HCT116 (cell line): ENCODE results near the gene KRTAP12-1. TPM values are rescaled to one million over a fixed set of nuclear protein-coding genes. Genes with fewer than 3 reads are reported as not detected.

Experiments used
- ATAC-seq: fragments of 200-7000 bp; cut with Tn5 transposase; 2 replicates; pipeline ENCODE4 v1.9.1; 2020; ENCODE audit warnings: mild to moderate bottlenecking, moderate library complexity
- BruUV-seq: library from RNA; stranded (reverse); fragments of 400-500 nt; replicated peaks from 2 replicates; lab custom pipeline; 2021; lab: Mats Ljungman, UMichigan
- CTCF ChIA-PET: fragments of 300-600 bp; sonication (Branson Sonifier 250); formaldehyde crosslinking; loops from one replicate; lab custom pipeline; 2021; ENCODE audit warnings: antibody characterized with exemption; lab: Charles Lee
- POLR2A ChIA-PET: fragments of 300-600, 350-600 bp; sonication (Branson Sonifier 250); formaldehyde crosslinking; loops from one replicate; lab custom pipeline; 2021; ENCODE audit warnings: antibody characterized with exemption; lab: Charles Lee
- RAD21 ChIA-PET, 2 experiments: fragments of 300-600 bp; sonication (Branson Sonifier 250); formaldehyde crosslinking; loops; one replicate each; lab custom pipeline; 2023; ENCODE audit warnings: low total read pairs in 2 of 2; ENCODE audit not compliant: uncharacterized antibody in 2 of 2, unreplicated experiment in 2 of 2, low non-redundant PET in 1 of 2; lab: Charles Lee
- DNase-seq: peaks from one replicate; pipeline ENCODE4 v3.0.0-alpha.2; 2010; ENCODE audit warnings: low read depth, low spot score
- H2AFZ ChIP-seq: fragments of 200-600 bp; shearing (Covaris generic), sonication (generic); 2 replicates; pipeline ENCODE4 v1.6.1; 2017; ENCODE audit warnings: low read depth, mixed run types, mixed read lengths, antibody characterized with exemption, low read length; ENCODE audit not compliant: poor library complexity, severe bottlenecking
- H3K27ac ChIP-seq: 2 replicates; pipeline ENCODE4 v1.5.1; 2012; ENCODE audit warnings: low read depth, low read length
- H3K27me3 ChIP-seq: fragments of 200-600 bp; sonication (generic); 2 replicates; pipeline ENCODE4 v1.6.1; 2016; ENCODE audit warnings: mixed run types, low read length, mixed read lengths; ENCODE audit not compliant: insufficient read depth
- H3K36me3 ChIP-seq, 2 experiments: fragments of 200-500 bp in 1 of 2; fragments of 200-600 bp in 1 of 2; sonication (Bioruptor generic) in 1 of 2; sonication (generic) in 1 of 2; 2 replicates each; pipeline versions ENCODE4 v1.5.1 to v1.6.1; 2014 to 2016; ENCODE audit warnings: low read length in 2 of 2, inconsistent platforms in 1 of 2, mixed read lengths in 1 of 2, mixed run types in 1 of 2; ENCODE audit not compliant: insufficient read depth in 2 of 2, control insufficient read depth in 1 of 2
- H3K4me1 ChIP-seq, 2 experiments: fragments of 200-600 bp in 1 of 2; sonication (generic) in 1 of 2; 2 replicates each; pipeline versions ENCODE4 v1.5.1 to v1.6.1; 2012 to 2017; ENCODE audit warnings: low read length in 2 of 2, inconsistent platforms in 1 of 2, mild to moderate bottlenecking in 1 of 2, mixed read lengths in 1 of 2, mixed run types in 1 of 2, moderate library complexity in 1 of 2; ENCODE audit not compliant: insufficient read depth in 2 of 2, control insufficient read depth in 1 of 2
- H3K4me2 ChIP-seq: fragments of 200-600 bp; sonication (generic); 2 replicates; pipeline ENCODE4 v1.6.1; 2017; ENCODE audit warnings: mixed run types, low read length, mixed read lengths
- H3K4me3 ChIP-seq, 2 experiments: fragments of 200-600 bp in 1 of 2; sonication (generic) in 1 of 2; replicated peaks in 1 of 2; 2 replicates each; pipeline ENCODE4 v1.5.1; 2011 to 2016; ENCODE audit warnings: low read length in 2 of 2, control low read depth in 1 of 2, low read depth in 1 of 2, mild to moderate bottlenecking in 1 of 2, mixed read lengths in 1 of 2, mixed run types in 1 of 2
- H3K79me2 ChIP-seq: fragments of 200-600 bp; sonication (generic); 2 replicates; pipeline ENCODE4 v1.6.1; 2017; ENCODE audit warnings: mild to moderate bottlenecking, mixed run types, low read length, moderate library complexity, mixed read lengths; ENCODE audit not compliant: insufficient read depth
- H3K9ac ChIP-seq: fragments of 200-600 bp; sonication (generic); 2 replicates; pipeline ENCODE4 v1.6.1; 2016; ENCODE audit warnings: low read length, mixed read lengths
- H3K9me2 ChIP-seq: fragments of 200-600 bp; sonication (generic), shearing (Covaris generic); 2 replicates; pipeline ENCODE4 v1.6.1; 2017; ENCODE audit warnings: mixed run types, mild to moderate bottlenecking, moderate library complexity; ENCODE audit not compliant: insufficient read depth
- H3K9me3 ChIP-seq, 2 experiments: fragments of 200-500 bp in 1 of 2; fragments of 200-600 bp in 1 of 2; sonication (Bioruptor generic) in 1 of 2; sonication (generic) in 1 of 2; 2 replicates each; pipeline ENCODE4 v1.6.1; 2014 to 2017; ENCODE audit warnings: low read length in 2 of 2, mixed read lengths in 2 of 2, inconsistent platforms in 1 of 2, low read depth in 1 of 2, mild to moderate bottlenecking in 1 of 2, mixed run types in 1 of 2, moderate library complexity in 1 of 2; ENCODE audit not compliant: control insufficient read depth in 1 of 2, insufficient read depth in 1 of 2
- H4K20me1 ChIP-seq: fragments of 200-600 bp; sonication (generic), shearing (Covaris generic); 2 replicates; pipeline ENCODE4 v1.6.1; 2017; ENCODE audit warnings: mixed run types, mild to moderate bottlenecking, moderate library complexity; ENCODE audit not compliant: insufficient read depth
- CBX3 ChIP-seq: IDR thresholded peaks from 2 replicates; pipeline ENCODE4 v1.6.1; 2012; ENCODE audit warnings: low read depth
- CEBPB ChIP-seq: IDR thresholded peaks from 2 replicates; pipeline ENCODE4 v1.6.1; 2012; ENCODE audit warnings: low read depth
- EZH2 ChIP-seq: fragments of 200-600 bp; sonication (generic); IDR thresholded peaks from 2 replicates; pipeline ENCODE4 v1.6.1; 2017; ENCODE audit warnings: antibody characterized with exemption, mixed run types
- JUND ChIP-seq: IDR thresholded peaks from 2 replicates; pipeline ENCODE4 v1.6.1; 2012
- RAD21 ChIP-seq: IDR thresholded peaks from 2 replicates; pipeline ENCODE4 v1.6.1; 2012; ENCODE audit warnings: low read depth, mild to moderate bottlenecking
- SRF ChIP-seq: IDR thresholded peaks from 2 replicates; pipeline ENCODE4 v1.6.1; 2012; ENCODE audit warnings: low read depth
- YY1 ChIP-seq: IDR thresholded peaks from 2 replicates; pipeline ENCODE4 v1.6.1; 2011; ENCODE audit warnings: low read length, low read depth, moderate library complexity, mild to moderate bottlenecking; ENCODE audit not compliant: insufficient replicate concordance; ENCODE audit errors: extremely low read depth
- intact Hi-C: fragments of 100-400 bp; cut with micrococcal nuclease; formaldehyde crosslinking; loops from 2 replicates; pipeline ENCODE4 v1.10.0; 2022
- total RNA-seq: library from RNA; stranded (reverse); gene quantifications from one replicate; pipeline ENCODE4 v1.2.1, GENCODE V29; 2021; ENCODE audit not compliant: unreplicated experiment
- TF ChIP-seq, protein P1 (sequence below): IDR thresholded peaks from 2 replicates; pipeline ENCODE4 v1.6.1; 2012
- TF ChIP-seq, protein P2 (sequence below), 3 experiments: fragments of 200-600 bp in 1 of 3; sonication (generic) in 1 of 3; IDR thresholded peaks in 2 of 3; conservative IDR thresholded peaks in 1 of 3; 2 replicates each; pipeline ENCODE4 v1.5.1; 2012 to 2017; ENCODE audit warnings: low read depth in 2 of 3, low read length in 2 of 3, antibody characterized with exemption in 1 of 3, borderline replicate concordance in 1 of 3, control low read depth in 1 of 3, mild to moderate bottlenecking in 1 of 3, mixed read lengths in 1 of 3, mixed run types in 1 of 3, moderate library complexity in 1 of 3; ENCODE audit not compliant: insufficient read depth in 1 of 3

Gene KRTAP12-1
- total RNA-seq, 1 experiment from 2014 or later: not detected

DNA sequence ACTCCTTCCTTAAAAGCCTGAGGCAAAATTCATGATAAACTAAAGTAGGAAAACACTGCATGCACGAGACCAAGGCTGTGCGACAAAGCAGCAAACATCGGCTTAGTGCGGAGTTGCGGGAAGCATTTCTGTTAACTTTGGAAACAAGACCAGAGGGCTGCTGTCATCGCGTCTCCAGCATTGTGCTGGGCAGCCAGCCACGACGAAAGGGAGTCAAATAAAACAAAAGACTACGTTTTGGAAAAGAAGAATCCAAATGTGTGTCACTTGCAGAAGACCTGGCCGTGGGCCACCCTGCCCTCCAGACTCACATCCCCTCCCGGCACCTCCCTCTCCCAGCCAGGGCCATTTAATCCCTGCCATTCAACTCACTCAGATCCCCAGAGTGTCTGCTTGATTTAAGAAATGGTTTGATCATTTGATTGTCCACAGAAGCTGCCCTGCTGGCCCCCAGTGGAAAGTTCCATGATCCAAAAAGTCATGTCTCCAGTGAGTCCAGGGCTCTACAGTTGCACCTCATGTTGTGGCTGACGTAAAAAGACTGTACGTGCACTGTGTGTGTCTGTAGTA, 38.1 kb downstream of the KRTAP12-1 start:
- no peak overlapping the region for H3K9ac ChIP-seq
- H2AFZ ChIP-seq: no peak overlapping the region
- H3K4me2 ChIP-seq: no peak overlapping the region
- DNase-seq (no peak), ATAC-seq (no peak)
- CTCF ChIA-PET: no interaction called here
- BruUV-seq: no TSS peak
- H3K79me2 ChIP-seq: no peaks in the 10 kb centered on the region
- H3K36me3 ChIP-seq: no peaks in the 10 kb centered on the region
- intact Hi-C loops: no loop called here
- H3K4me3 ChIP-seq: no peak overlapping the region
- no peak overlapping the region for H3K27ac ChIP-seq
- H3K9me2 ChIP-seq: no peaks in the 10 kb centered on the region
- H3K27me3 ChIP-seq: peaks cover 6% of the 10 kb centered on the region; the same call in 1 of the 2 replicates
- TF ChIP-seq CEBPB (no peak), RAD21 (no peak), JUND (no peak), YY1 (no peak), EZH2 (no peak), SRF (no peak), CBX3 (no peak)
- TF ChIP-seq, protein P1, sequence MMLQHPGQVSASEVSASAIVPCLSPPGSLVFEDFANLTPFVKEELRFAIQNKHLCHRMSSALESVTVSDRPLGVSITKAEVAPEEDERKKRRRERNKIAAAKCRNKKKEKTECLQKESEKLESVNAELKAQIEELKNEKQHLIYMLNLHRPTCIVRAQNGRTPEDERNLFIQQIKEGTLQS: no peak
- TF ChIP-seq, protein P2, sequence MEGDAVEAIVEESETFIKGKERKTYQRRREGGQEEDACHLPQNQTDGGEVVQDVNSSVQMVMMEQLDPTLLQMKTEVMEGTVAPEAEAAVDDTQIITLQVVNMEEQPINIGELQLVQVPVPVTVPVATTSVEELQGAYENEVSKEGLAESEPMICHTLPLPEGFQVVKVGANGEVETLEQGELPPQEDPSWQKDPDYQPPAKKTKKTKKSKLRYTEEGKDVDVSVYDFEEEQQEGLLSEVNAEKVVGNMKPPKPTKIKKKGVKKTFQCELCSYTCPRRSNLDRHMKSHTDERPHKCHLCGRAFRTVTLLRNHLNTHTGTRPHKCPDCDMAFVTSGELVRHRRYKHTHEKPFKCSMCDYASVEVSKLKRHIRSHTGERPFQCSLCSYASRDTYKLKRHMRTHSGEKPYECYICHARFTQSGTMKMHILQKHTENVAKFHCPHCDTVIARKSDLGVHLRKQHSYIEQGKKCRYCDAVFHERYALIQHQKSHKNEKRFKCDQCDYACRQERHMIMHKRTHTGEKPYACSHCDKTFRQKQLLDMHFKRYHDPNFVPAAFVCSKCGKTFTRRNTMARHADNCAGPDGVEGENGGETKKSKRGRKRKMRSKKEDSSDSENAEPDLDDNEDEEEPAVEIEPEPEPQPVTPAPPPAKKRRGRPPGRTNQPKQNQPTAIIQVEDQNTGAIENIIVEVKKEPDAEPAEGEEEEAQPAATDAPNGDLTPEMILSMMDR (IDR thresholded peaks at IDR 0.05 in 2 of 3, conservative IDR thresholded peaks at IDR 0.05 in 1 of 3; ENCODE audit: borderline replicate concordance in 1 of 3, insufficient read depth in 1 of 3, low read depth in 2 of 3, low read length in 2 of 3): no peak
- RAD21 ChIA-PET: no interaction called here
- POLR2A ChIA-PET: no interaction called here
- H4K20me1 ChIP-seq: no peaks in the 10 kb centered on the region
- no peaks in the 10 kb centered on the region for H3K4me1 ChIP-seq
- peaks cover 6 to 17% of the 10 kb centered on the region in 2 experiments; a peak in 2 of 4 replicates for H3K9me3 ChIP-seq
